ENCODE results near the gene MYOF.

Gene MYOF

DNA sequence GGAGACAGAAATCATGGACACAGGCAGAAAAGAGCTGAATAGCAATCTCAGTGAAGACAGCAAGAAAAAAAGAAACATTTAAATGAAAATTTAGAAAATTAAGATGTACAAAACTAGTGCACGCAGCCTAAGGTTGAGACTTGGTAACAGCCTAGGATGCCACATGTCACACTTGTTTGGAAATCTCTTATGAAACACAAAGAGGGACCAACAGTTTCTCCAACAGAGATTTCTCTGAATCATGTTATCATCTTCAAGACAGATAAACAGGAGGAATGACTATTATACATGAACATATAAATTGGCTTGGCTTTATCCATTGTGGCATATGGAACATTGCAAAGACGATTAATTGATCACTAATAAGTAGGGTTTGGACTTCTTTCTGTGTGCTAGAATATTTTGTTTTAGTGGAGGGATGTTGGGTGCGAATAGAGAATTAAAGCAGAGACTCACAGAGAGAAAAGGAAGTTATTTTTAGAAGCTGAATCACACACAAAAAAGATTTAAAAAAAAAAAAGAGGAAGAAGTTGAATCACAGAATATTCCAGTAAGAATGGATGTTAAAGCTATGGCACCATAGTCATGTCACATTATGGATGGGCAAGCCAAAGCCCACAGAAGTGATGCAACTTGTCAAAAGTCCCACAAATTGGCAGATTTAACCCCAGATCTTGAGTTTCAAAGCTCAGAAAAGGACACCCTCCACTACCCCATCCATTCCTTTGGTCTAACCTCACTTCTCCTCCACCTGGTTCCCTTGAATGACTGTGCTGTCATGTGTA lies 91.6 kb downstream of the MYOF start:
- H4K12ac ChIP-seq (ENCODE audit: low read depth, low read length), result no peak overlapping the region
- H3K36me3 ChIP-seq (ENCODE audit: control insufficient read depth in 1 of 2, insufficient read depth in 2 of 2, low read length in 2 of 2), result peaks cover 20 to 27% of the 10 kb centered on the region in 2 experiments
- H2BK12ac ChIP-seq (ENCODE audit: low read length), result no peak overlapping the region
- no peak overlapping the region for H3K23ac ChIP-seq (ENCODE audit: low read length)
- no peak overlapping the region for H3K14ac ChIP-seq (ENCODE audit: low read length)
- WGBS (ENCODE audit: extremely low coverage, insufficient coverage, insufficient read length), result 100% methylated on average over 1 of the region's 3 CpGs
- H2BK120ac ChIP-seq (ENCODE audit: insufficient read depth, low read length, poor library complexity), result no peak overlapping the region
- H3K79me1 ChIP-seq (ENCODE audit: low read length), result no peaks in the 10 kb centered on the region
- no peak overlapping the region for H3K4ac ChIP-seq (ENCODE audit: low read depth, low read length)
- no peak overlapping the region for H4K91ac ChIP-seq (ENCODE audit: low read depth, low read length)
- H3K9me3 ChIP-seq (ENCODE audit: insufficient read depth, low read depth, low read length), result no peaks in the 10 kb centered on the region
- no peak overlapping the region for H3K18ac ChIP-seq (ENCODE audit: low read length)
- H3K27ac ChIP-seq (ENCODE audit: low read depth, low read length), result no peak overlapping the region
- no peak overlapping the region for H4K8ac ChIP-seq (ENCODE audit: low read depth, low read length)
- no peaks in the 10 kb centered on the region for H3K27me3 ChIP-seq (ENCODE audit: insufficient read depth, low read length)
- no peaks in the 10 kb centered on the region for H3K4me1 ChIP-seq (ENCODE audit: control insufficient read depth in 1 of 2, insufficient read depth in 2 of 2, low read length in 2 of 2)
- no peak overlapping the region for H2AK5ac ChIP-seq (ENCODE audit: low read length)
- H3K4me2 ChIP-seq (ENCODE audit: low read length), result no peak overlapping the region
- no peak overlapping the region for H3K4me3 ChIP-seq (ENCODE audit: low read depth, low read length)
- DNase-seq, result peak in 1 of 2 donors; percentile 15
- H2BK5ac ChIP-seq (ENCODE audit: low read depth, low read length, poor library complexity), result no peak overlapping the region
- no peaks in the 10 kb centered on the region for H3K79me2 ChIP-seq (ENCODE audit: control insufficient read depth, insufficient read depth, low read length, poor library complexity)
- H3K9ac ChIP-seq (ENCODE audit: low read length), result no peak overlapping the region
- no peak overlapping the region for H2AFZ ChIP-seq (ENCODE audit: insufficient read depth, low read length, poor library complexity)

GRCh38 chr10:93386631-93387369 lies 95.3 kb downstream of the MYOF start:
- Histone ChIP-seq H3K4me2 (ENCODE audit: low read length) (no peak overlapping the region), H2AFZ (ENCODE audit: insufficient read depth, low read length, poor library complexity) (no peak overlapping the region), H3K4me3 (ENCODE audit: low read depth, low read length) (no peak overlapping the region)

GRCh38 chr10:93385345-93385744 lies 96.8 kb downstream of the MYOF start:
- whole genome bisulfite sequencing (ENCODE audit: extremely low coverage, insufficient coverage, insufficient read length), result no CpG with 5 or more reads among the region's 2 CpGs
- Histone ChIP-seq H3K4me3 (ENCODE audit: low read depth, low read length) (no peak overlapping the region), H3K27ac (ENCODE audit: low read depth, low read length) (no peak overlapping the region), H3K23ac (ENCODE audit: low read length) (no peak overlapping the region), H3K4ac (ENCODE audit: low read depth, low read length) (no peak overlapping the region), H3K36me3 (ENCODE audit: control insufficient read depth in 1 of 2, insufficient read depth in 2 of 2, low read length in 2 of 2) (peaks cover 22 to 33% of the 10 kb centered on the region in 2 experiments), H3K14ac (ENCODE audit: low read length) (no peak overlapping the region), H3K18ac (ENCODE audit: low read length) (no peak overlapping the region), H3K4me2 (ENCODE audit: low read length) (no peak overlapping the region), H3K27me3 (ENCODE audit: insufficient read depth, low read length) (no peaks in the 10 kb centered on the region), H2AFZ (ENCODE audit: insufficient read depth, low read length, poor library complexity) (no peak overlapping the region), H2BK5ac (ENCODE audit: low read depth, low read length, poor library complexity) (no peak overlapping the region), H2BK12ac (ENCODE audit: low read length) (peak overlapping the region; percentile 23), H2AK5ac (ENCODE audit: low read length) (no peak overlapping the region), H3K4me1 (ENCODE audit: control insufficient read depth in 1 of 2, insufficient read depth in 2 of 2, low read length in 2 of 2) (peaks cover 7 to 11% of the 10 kb centered on the region in 2 experiments), H4K8ac (ENCODE audit: low read depth, low read length) (no peak overlapping the region), H4K91ac (ENCODE audit: low read depth, low read length) (no peak overlapping the region), H3K9ac (ENCODE audit: low read length) (no peak overlapping the region), H3K79me2 (ENCODE audit: control insufficient read depth, insufficient read depth, low read length, poor library complexity) (no peaks in the 10 kb centered on the region), H3K79me1 (ENCODE audit: low read length) (peaks cover 10% of the 10 kb centered on the region), H3K9me3 (ENCODE audit: insufficient read depth, low read depth, low read length) (no peaks in the 10 kb centered on the region), H4K12ac (ENCODE audit: low read depth, low read length) (no peak overlapping the region), H2BK120ac (ENCODE audit: insufficient read depth, low read length, poor library complexity) (no peak overlapping the region)
- no peak for DNase-seq

More at GRCh38 chr10:93386631-93387369, 95.3 kb downstream of the MYOF start:
- H2BK5ac ChIP-seq (ENCODE audit: low read depth, low read length, poor library complexity), result no peak overlapping the region
- H3K23ac ChIP-seq (ENCODE audit: low read length), result no peak overlapping the region
- H4K91ac ChIP-seq (ENCODE audit: low read depth, low read length), result no peak overlapping the region
- H3K4me1 ChIP-seq (ENCODE audit: control insufficient read depth in 1 of 2, insufficient read depth in 2 of 2, low read length in 2 of 2), result peaks cover 7 to 11% of the 10 kb centered on the region in 2 experiments
- H3K27ac ChIP-seq (ENCODE audit: low read depth, low read length), result no peak overlapping the region
- DNase-seq, result peak; percentile 21 to 32
- no peak overlapping the region for H2AK5ac ChIP-seq (ENCODE audit: low read length)
- no peak overlapping the region for H3K18ac ChIP-seq (ENCODE audit: low read length)
- H2BK12ac ChIP-seq (ENCODE audit: low read length), result peak overlapping the region; percentile 43
- no peak overlapping the region for H3K4ac ChIP-seq (ENCODE audit: low read depth, low read length)
- no CpG with 5 or more reads among the region's 14 CpGs for WGBS (ENCODE audit: extremely low coverage, insufficient coverage, insufficient read length)
- H4K8ac ChIP-seq (ENCODE audit: low read depth, low read length), result no peak overlapping the region
- H4K12ac ChIP-seq (ENCODE audit: low read depth, low read length), result no peak overlapping the region
- H3K14ac ChIP-seq (ENCODE audit: low read length), result no peak overlapping the region
- peaks cover 16 to 29% of the 10 kb centered on the region in 2 experiments for H3K36me3 ChIP-seq (ENCODE audit: control insufficient read depth in 1 of 2, insufficient read depth in 2 of 2, low read length in 2 of 2)
- H3K79me1 ChIP-seq (ENCODE audit: low read length), result peaks cover 10% of the 10 kb centered on the region
- no peaks in the 10 kb centered on the region for H3K9me3 ChIP-seq (ENCODE audit: insufficient read depth, low read depth, low read length)
- H3K27me3 ChIP-seq (ENCODE audit: insufficient read depth, low read length), result no peaks in the 10 kb centered on the region
- no peak overlapping the region for H2BK120ac ChIP-seq (ENCODE audit: insufficient read depth, low read length, poor library complexity)
- H3K79me2 ChIP-seq (ENCODE audit: control insufficient read depth, insufficient read depth, low read length, poor library complexity), result no peaks in the 10 kb centered on the region
- H3K9ac ChIP-seq (ENCODE audit: low read length), result no peak overlapping the region

GRCh38 chr10:93384006-93384405 lies 98.1 kb downstream of the MYOF start:
- Histone ChIP-seq H2AK5ac (ENCODE audit: low read length) (no peak overlapping the region), H2BK12ac (ENCODE audit: low read length) (peak overlapping the region; percentile 1), H3K4ac (ENCODE audit: low read depth, low read length) (no peak overlapping the region), H3K4me1 (ENCODE audit: control insufficient read depth in 1 of 2, insufficient read depth in 2 of 2, low read length in 2 of 2) (peaks cover 11 to 12% of the 10 kb centered on the region in 2 experiments), H3K23ac (ENCODE audit: low read length) (no peak overlapping the region), H3K18ac (ENCODE audit: low read length) (no peak overlapping the region), H4K91ac (ENCODE audit: low read depth, low read length) (peak overlapping the region; percentile 41), H3K9ac (ENCODE audit: low read length) (no peak overlapping the region), H2BK5ac (ENCODE audit: low read depth, low read length, poor library complexity) (peak overlapping the region; percentile 35), H2BK120ac (ENCODE audit: insufficient read depth, low read length, poor library complexity) (peak overlapping the region; percentile 25), H3K79me1 (ENCODE audit: low read length) (peaks cover 10% of the 10 kb centered on the region), H3K79me2 (ENCODE audit: control insufficient read depth, insufficient read depth, low read length, poor library complexity) (no peaks in the 10 kb centered on the region), H4K12ac (ENCODE audit: low read depth, low read length) (no peak overlapping the region), H3K36me3 (ENCODE audit: control insufficient read depth in 1 of 2, insufficient read depth in 2 of 2, low read length in 2 of 2) (peaks cover 24 to 40% of the 10 kb centered on the region in 2 experiments), H3K9me3 (ENCODE audit: insufficient read depth, low read depth, low read length) (no peaks in the 10 kb centered on the region), H3K27me3 (ENCODE audit: insufficient read depth, low read length) (no peaks in the 10 kb centered on the region), H2AFZ (ENCODE audit: insufficient read depth, low read length, poor library complexity) (no peak overlapping the region), H3K4me2 (ENCODE audit: low read length) (peak overlapping the region; percentile 15), H3K14ac (ENCODE audit: low read length) (peak overlapping the region; percentile 7), H3K27ac (ENCODE audit: low read depth, low read length) (peak overlapping the region; percentile 72), H4K8ac (ENCODE audit: low read depth, low read length) (no peak overlapping the region), H3K4me3 (ENCODE audit: low read depth, low read length) (no peak overlapping the region)
- WGBS (ENCODE audit: extremely low coverage, insufficient coverage, insufficient read length), result no CpG with 5 or more reads among the region's 7 CpGs
- DNase-seq, result peak; percentile 88 to 98

All from trophoblast cell (in vitro differentiated cells and primary cell).